Neural progenitor cell (in vitro differentiated cells): ENCODE measurements around the gene INHBA.

Source experiments
- CTCF ChIP-seq: fragments of 200-600 bp; sonication (generic); IDR thresholded peaks from 2 replicates; pipeline ENCODE4 v1.5.1; 2017; ENCODE audit warnings: antibody characterized with exemption, mild to moderate bottlenecking
- EZH2 ChIP-seq: fragments of 200-600 bp; sonication (generic); IDR thresholded peaks from 2 replicates; pipeline ENCODE4 v1.6.1; 2017; ENCODE audit warnings: antibody characterized with exemption, mild to moderate bottlenecking, moderate library complexity
- EZH2phosphoT487 ChIP-seq: fragments of 200-600 bp; sonication (generic); IDR thresholded peaks from 2 replicates; pipeline ENCODE4 v1.6.1; 2017; ENCODE audit warnings: antibody characterized with exemption

GRCh38 chr7:41679566-41679965 is 23.3 kb downstream of the INHBA start:
- no peak for TF ChIP-seq CTCF
- no peak for TF ChIP-seq EZH2
- no peak for TF ChIP-seq EZH2phosphoT487
